Liver (tissue), 3 donors: ENCODE results near the gene SNAP47.

ENCODE experiments used
- ATF3 ChIP-seq: IDR thresholded peaks from 2 replicates; pipeline ENCODE4 v1.6.1; 2016; ENCODE audit warnings: antibody characterized with exemption
- CTCF ChIP-seq: fragments of 150-350 bp; IDR thresholded peaks from 2 replicates; pipeline ENCODE4 v1.5.1; 2017; ENCODE audit warnings: improper control_type of control experiment, low read depth, low read length; ENCODE audit not compliant: missing input control
- EGR1 ChIP-seq, 2 donors: IDR thresholded peaks; 2 replicates each; pipeline ENCODE4 v1.6.1; 2016 to 2018; ENCODE audit warnings: antibody characterized with exemption in 2 of 2, low read depth in 2 of 2
- FOXA1 ChIP-seq: IDR thresholded peaks from 2 replicates; pipeline ENCODE4 v1.6.1; 2016; ENCODE audit warnings: antibody characterized with exemption
- GABPA ChIP-seq, 2 donors: IDR thresholded peaks in 1 of 2; conservative IDR thresholded peaks in 1 of 2; 2 replicates each; pipeline ENCODE4 v1.6.1; 2016; ENCODE audit warnings: antibody characterized with exemption in 2 of 2, mild to moderate bottlenecking in 1 of 2, moderate library complexity in 1 of 2
- HNF4G ChIP-seq: IDR thresholded peaks from 2 replicates; pipeline ENCODE4 v1.6.1; 2016; ENCODE audit warnings: antibody characterized with exemption
- JUND ChIP-seq, 2 donors: IDR thresholded peaks; 2 replicates each; pipeline ENCODE4 v1.6.1; 2016; ENCODE audit warnings: antibody characterized with exemption in 2 of 2
- MAX ChIP-seq: IDR thresholded peaks from 2 replicates; pipeline ENCODE4 v1.6.1; 2016; ENCODE audit warnings: antibody characterized with exemption
- RAD21 ChIP-seq, 2 donors: IDR thresholded peaks; 2 replicates each; pipeline ENCODE4 v1.6.1; 2016; ENCODE audit warnings: antibody characterized with exemption in 2 of 2, mild to moderate bottlenecking in 2 of 2
- RXRA ChIP-seq, 2 donors: IDR thresholded peaks; 2 replicates each; pipeline ENCODE4 v1.6.1; 2017 to 2018; ENCODE audit warnings: antibody characterized with exemption in 2 of 2, mild to moderate bottlenecking in 1 of 2
- TAF1 ChIP-seq: conservative IDR thresholded peaks from 2 replicates; pipeline ENCODE4 v1.6.1; 2016; ENCODE audit warnings: antibody characterized with exemption, mild to moderate bottlenecking
- YY1 ChIP-seq: IDR thresholded peaks from 2 replicates; pipeline ENCODE4 v1.6.1; 2016; ENCODE audit warnings: antibody characterized with exemption, mild to moderate bottlenecking
- ZBTB33 ChIP-seq: IDR thresholded peaks from 2 replicates; pipeline ENCODE4 v1.6.1; 2016; ENCODE audit warnings: antibody characterized with exemption
- donor health status: healthy.
- donor health status: healthy.

DNA sequence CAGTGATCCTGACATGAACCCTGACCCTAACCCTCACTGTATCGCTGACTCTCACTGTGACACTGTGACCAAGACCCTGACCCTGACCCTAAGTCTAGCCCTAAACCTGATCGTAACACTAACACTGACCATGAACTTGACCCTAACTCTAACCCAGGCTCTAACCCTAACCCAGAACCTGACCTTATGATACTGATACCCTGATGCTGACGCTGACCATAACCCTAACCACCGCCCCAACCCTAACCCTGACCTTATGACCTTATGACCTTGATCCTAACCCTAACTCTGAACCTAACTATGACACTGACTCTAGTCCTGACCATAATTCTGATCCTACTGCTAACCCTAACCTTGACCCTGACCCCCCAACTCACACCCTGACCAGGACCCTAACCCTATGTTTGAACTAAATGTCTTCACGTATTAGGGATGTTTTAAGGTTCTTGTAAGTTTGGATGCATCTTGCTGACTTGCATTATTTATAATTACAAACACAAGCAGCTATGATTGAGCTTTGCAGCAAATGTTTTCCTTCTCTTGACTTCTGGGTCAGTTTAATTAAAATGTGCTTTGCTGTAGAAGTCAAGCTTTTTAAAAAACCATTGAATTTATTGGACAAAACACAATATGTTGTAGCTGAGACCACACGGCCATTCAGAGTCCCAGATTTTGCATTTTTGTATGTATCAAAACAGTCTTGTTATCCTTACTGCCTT lies 56.3 kb downstream of the SNAP47 start:
- no peak for TF ChIP-seq CTCF
- no peak for TF ChIP-seq EGR1 (IDR thresholded peaks at IDR 0.05; ENCODE audit: low read depth in 2 of 2)
- no peak for TF ChIP-seq YY1
- no peak for TF ChIP-seq FOXA1
- TF ChIP-seq RXRA (IDR thresholded peaks at IDR 0.05) = no peak
- TF ChIP-seq RAD21 (IDR thresholded peaks at IDR 0.05) = no peak
- no peak for TF ChIP-seq MAX
- no peak for TF ChIP-seq ATF3
- no peak for TF ChIP-seq ZBTB33
- TF ChIP-seq GABPA (IDR thresholded peaks at IDR 0.05 in 1 of 2, conservative IDR thresholded peaks at IDR 0.05 in 1 of 2) = no peak
- no peak for TF ChIP-seq TAF1
- no peak for TF ChIP-seq JUND (IDR thresholded peaks at IDR 0.05)
- TF ChIP-seq HNF4G = no peak
